Stimulated activated CD8-positive, alpha-beta memory T cell treated with anti-CD3 and anti-CD28 coated beads, Interleukin-15, amount 100 ng/mL, for 48 hours (primary cell): ENCODE data around the gene GRAMD4.

Source experiments
- DNase-seq, 2 donors: peaks; one replicate each; pipeline ENCODE4 v3.0.0-alpha.2; 2020; ENCODE audit warnings: low read depth in 2 of 2

GRAMD4 gene, protein sequence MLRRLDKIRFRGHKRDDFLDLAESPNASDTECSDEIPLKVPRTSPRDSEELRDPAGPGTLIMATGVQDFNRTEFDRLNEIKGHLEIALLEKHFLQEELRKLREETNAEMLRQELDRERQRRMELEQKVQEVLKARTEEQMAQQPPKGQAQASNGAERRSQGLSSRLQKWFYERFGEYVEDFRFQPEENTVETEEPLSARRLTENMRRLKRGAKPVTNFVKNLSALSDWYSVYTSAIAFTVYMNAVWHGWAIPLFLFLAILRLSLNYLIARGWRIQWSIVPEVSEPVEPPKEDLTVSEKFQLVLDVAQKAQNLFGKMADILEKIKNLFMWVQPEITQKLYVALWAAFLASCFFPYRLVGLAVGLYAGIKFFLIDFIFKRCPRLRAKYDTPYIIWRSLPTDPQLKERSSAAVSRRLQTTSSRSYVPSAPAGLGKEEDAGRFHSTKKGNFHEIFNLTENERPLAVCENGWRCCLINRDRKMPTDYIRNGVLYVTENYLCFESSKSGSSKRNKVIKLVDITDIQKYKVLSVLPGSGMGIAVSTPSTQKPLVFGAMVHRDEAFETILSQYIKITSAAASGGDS

DNA sequence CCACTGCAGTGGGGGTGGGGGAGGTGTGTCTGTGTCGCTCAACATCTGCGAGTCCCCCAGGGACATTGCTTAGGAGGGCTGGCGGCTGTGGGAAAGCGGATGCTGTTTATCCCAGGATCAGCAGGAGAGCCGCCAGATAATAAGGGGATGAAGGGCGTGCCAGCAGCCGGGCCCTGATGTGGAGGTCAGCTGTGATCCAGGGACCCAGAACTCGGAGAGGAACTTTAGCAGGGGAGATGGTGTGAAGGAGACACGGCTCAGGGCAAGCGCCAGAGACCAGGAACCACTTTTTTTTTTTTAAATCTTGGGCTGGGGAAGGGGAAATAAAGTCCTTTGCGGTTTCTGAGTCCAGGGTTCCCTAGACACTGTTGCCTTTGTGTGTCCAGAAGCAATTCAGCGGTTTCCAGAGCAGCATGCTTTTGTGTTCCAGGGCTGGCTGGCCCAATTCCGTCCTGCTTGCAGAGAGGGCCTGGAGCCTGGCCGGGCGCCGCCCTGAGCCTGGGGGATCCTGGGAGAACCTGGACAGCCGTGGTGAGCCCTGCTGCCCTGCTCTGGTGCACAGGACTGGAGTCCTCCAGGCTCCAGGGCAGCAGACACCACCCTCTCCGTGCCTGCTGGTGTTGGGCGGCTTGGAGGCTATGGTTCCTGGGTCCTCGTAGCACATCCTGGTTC, at the start of gene GRAMD4:
Gene GRAMD4, plus strand, starts transcription at position 557 of the 672 bp plus-strand sequence. CDS start 6,414 bp downstream, outside the sequence.
- no peak for DNase-seq

DNA sequence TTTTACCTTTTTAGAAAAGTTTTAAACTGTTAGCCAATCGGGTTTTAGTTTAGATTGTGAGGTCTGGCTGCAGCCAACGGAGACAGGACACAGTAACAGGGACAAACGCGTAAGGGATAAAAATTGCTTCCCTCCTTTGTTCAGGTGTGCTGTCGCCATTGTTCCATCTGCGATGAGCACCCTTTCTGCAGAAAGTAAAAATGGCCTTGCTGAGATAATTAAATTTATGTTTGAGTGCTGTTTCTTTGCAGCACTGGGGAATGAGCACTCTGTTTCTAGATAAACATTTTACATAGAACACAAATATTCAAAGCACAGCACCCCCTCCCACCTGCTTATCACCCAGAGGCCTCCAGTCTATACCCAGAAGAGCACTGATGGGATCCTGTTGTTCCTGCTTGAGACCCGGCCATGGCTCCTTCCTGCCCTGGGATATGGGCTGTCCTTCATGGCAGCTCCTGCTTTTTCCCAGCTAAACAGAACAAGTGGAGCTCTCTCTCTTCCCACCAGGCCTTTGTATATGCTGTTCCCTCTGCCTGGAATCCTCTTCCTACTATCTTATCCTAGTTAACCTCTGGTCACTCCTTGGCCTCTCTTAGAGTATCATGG, 48.4 kb upstream of the GRAMD4 start:
- DNase-seq: no peak

DNA sequence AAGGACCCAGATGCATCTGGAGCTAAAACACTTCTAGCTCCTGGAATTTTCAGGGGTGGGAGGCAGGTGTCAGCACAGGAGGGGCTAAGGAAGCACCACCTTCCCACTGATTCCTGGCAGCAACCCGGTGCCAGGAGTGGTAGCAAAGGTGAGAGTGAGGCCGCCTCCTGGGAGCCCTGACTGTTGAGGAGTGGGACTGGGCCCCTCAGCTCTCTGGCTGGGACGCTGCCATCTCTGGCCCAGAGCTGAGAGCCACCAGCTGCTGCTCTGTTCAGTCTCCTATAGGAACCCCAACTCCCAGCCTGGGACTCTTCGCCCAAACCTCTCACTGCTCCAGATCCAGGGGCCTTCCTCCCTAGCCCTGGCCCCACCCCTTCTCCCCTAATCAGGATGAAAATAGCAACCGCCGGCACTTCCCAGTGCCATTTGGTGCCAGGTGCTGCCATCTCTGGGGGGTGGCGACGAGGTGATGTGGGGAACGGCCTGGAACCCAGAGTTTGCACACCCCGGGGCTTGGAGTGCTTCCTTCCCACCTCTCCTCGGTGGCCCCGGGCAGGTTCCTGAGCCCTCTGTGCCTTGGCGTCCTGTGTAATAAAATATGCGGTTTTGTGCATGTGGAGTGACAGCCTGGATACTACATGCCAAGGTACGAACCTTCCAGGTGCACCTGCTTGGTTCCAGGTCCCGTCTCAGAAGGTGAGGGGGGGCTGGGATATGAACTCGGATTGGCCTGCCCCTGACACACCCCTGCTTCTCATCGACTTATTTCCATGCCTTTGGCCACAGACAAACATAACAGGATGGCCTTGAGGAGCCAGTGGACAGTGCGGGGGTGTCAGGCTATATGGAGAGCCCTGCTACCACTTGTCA, 47.0 kb upstream of the GRAMD4 start:
- DNase-seq: no peak

DNA sequence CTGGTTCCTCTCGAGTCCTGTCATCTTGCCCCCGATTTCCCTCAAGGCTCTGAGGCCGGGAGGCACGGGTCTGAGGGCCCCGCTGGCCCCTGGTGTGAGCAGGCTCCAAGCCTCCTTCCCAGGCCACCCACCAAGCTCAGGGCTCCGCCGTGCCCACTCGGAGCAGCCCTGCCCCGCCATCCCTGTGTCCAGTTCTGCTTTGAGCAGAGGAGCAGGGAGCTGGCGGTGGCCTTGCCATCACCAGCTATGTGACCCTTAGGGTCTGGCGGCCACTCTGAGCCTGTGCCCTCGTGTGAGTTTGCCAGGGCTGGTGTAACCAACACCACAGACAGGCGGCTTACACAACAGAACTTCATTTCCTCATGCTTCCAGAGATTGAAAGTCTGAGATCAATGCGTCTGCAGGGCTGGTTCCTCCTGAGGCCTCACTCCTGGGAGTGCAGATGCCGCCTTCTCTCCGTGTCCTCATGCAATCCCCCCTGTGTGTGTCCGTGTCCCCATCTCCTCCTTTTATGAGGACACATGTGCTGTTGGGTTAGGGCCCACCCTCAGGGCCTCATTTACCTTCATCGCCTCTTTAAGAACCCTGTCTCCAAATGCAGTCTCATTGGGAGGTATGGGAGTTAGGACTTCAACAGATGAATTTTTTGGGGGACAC, 46.3 kb upstream of the GRAMD4 start:
- DNase-seq: no peak

DNA sequence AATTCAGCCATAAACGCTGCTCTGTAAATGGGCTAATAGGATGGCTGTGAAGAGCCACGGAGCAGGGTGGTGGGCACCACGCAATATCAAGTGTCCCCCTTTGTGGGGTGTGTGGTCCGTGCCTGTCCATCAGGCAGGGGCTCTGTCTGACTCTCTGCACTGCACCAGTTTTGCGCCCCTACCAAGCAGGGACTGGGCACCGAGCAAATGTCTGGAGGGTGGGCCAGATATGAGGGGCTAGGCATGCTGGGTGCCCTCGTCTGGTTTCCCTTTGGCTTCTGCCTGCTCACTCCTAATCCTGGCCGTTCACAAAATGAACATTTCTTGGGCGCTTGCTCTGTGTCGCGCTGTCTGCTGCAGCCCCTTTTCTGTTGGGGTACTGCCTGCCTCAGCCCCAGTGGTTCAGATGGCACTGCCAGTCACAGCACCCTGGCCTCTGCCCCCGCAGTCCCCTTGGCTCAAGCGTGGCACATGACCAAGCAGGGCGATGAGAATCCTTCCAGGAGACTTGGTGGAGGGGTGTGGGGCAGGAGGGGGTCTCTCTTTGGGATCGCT, 45.7 kb upstream of the GRAMD4 start:
- no peak for DNase-seq

DNA sequence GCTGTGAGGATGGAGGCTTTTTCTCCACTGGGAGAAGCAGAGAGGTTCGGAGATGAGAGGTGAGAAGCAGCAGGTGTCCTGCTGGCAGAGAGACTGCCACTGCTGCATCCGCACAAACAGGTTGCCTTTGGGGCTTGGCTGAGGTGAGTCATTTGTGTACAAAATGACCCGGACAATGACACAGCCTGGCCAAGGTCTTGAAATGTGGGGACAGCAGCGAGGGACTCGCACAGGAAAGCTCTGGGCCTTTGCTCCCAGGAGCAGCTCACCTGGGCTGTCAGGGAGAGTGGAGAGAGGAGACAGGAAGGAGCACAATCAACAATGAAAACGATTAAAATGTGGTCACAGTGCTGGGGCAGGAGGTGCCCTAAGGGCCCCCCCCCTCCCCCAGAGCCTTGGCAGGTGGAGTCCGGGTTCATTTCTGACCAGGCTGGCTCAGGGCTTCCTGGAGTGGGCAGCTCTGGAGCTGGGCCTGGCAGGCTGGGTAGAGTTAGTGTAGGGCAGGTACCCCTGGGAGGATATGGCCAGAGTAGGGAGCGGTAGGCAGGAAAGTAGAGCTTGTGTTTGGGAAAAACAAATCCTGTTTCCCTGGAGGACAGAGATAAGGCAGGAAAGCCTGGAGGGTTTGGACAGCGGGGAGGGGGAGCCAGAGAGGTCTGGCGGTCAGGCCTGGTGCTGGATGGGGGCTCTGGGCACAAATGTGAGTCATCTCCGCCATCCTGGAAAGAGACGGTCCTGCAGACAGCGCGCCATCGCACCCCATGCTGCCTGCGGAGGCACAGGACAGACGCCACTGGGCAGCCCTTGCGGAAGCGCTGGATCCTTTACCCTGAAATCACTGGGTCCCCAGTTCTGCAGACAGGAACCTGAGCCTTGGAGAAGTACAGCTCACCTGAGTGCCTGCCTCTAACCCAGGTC, 44.9 kb upstream of the GRAMD4 start:
- DNase-seq: no peak

DNA sequence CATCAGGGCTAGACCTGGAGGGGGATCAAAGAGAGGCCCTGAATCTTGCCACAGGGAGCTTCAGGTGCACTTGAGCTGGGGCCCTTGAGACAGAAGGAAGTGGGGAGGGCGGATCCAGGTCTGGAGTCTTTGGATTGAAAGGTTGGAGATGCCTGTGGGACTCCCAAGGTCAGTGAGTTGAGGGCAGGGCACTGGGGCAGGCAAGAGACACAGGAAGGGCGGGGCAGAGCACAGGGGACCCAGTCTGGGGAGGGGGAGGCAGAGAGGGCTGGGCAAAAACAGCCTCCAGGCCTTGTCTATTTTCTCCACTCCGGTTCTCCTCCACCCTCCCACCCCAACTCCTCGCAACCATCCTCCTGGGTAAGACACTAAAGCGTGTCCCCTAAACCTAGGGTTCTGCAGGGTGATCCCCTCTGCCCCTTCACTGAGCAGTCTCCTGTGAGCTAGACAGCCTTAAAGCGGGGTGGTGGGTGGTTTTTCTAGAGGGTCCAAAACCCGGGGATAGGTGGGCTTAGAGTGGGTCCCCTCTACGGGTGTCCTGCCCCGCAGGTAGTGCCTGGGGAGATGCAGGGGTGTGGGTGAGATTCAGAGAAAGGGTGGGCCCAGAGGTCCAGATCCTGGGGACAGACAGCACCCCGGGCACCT, 44.2 kb upstream of the GRAMD4 start:
- no peak for DNase-seq

DNA sequence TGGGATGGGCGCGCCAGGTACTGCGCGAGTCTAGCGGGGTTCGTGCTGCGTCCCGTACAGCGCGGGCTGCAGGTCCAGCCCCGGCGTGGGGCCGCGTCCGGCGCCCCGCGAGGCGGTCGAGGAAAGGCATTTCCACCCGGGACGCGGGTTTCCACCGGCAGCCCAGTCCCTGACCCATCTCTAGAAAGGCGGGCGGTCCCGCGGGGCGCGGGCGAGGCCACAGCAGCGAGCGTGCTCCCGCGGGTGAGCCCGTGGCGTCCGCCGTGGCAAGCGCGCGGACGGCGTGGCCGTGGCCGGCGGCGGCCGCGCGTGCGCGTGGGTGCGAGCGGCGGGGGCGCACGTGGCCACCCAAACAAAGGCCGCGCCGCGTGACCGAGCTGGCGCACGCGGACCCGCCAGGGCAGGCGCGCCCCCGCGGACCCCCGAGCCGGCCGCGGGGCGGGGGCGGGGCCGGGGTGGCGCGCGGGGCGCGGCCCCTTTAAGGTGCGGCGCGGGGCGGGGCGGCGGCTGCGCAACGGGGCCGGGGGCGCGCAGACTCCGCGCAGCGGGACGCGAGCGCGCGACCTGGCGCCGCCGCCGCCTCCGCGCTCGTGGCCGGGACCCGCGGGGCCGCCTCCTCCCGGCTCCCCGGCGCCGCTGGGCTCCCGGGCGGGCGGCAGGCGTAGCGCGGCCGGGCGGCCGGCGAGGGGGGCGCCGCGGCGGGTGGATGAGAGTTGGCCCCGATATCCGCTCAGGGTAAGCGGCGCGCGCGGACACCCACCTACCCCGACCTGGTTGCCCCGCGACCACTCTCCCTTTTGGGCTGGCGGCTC, 43.4 kb upstream of the GRAMD4 start:
- DNase-seq: peak; percentile 44 to 51

DNA sequence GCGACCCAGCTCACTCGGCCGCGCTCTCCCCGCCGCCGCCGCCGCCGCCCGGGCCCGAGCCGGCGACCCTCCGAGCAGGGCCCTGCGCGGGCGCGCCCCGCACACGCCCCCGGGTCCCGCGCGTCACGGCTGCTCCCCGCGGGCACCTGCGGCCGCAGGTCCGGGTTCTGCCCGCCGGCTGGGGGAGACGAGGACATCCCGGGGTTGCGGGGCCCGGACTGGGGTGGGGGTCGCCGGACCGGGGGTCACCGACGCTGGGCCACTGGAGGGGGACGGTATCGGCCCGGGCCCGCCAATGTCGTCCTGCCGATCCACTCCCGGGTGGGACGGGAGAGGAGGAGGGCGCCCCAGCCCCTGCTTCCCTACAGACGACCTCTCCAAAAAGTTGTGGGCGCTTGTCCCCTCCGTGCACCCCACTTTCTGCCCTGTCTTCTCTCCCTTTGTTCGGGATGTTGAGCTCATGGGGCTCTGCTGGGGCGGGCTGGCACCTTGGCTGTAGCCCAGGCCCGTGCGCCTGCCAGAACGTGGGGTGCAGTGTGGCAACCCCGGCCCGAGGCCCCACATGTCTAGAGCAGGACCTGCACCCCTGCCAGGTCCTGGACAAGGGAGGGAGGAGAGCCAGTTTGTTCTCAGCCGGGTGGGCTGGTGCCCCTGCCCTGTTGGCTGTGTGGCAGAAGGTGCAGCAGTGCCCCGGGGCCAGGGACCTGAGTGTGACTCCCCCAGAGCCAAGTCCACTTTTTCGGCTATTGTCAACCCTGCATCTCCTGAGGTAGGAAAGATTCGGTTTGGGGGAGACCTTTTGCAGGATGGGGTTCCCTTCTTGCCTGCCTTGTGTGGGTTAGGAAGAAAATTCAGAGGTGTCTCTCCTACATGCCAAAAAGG, 42.6 kb upstream of the GRAMD4 start:
- no peak for DNase-seq

DNA sequence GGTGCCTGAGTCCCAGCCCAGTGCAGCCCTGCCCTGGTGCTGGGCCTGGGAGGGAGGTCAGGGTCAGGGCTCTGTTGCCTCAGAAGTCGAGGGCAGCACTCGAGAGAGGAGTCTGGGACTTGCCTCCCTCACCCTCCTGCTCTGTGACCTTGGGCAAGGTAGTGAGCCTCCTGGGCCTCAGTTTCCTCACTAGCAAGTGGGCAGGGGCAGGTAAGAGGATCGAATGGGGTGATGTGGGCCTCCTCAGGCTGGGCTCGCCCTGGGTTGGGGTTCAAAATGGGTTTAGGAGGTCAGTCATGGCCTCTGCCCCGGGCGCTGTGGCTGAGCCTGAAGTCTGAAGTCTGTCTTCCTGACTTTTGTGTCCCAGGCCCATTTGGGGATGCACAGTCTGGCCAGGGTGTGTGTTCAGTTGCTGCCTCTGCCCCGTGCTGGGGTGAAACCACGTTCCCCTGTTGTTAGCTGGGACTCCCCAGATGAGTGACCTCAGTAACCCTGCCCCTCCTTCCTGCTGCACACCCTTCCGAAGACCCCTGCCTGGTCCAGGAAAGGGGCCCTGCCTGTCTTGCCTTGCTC, 41.8 kb upstream of the GRAMD4 start:
- DNase-seq: no peak

DNA sequence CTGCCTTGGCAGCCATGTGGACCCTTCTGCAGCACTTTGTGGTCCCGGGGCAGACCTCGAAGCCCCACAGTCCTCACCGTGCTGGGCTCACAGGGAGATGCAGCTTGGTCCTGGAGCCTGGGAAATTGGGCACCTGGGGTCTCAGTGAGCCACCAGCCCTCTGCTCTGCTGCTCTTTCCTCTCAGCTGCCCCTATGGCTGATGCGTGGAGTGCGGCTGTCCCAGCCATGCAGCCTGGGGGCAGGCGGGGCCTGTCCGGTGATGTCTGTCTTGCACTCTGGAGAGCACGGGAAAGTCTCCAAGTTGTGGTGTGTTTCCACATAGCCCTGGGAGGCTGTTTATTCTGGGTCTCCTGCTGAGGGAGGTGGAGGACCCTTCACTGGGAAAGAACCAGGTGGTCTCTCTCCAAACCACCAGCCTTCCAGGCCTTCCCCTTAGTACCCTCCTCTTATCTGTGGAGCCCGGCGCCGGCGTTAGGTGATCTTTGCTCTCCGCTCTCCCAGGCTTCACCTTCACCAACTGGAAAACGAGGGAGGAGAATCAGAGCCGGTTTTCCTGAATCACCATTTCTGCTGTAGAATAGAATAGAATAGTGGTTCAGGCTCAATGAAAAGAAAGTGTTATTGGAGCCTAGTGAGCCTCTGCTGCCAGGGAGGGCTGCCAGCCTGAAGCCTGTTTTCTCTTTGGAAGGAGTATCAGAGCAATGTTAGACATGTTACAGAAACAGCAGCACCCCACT, 41.2 kb upstream of the GRAMD4 start:
- no peak for DNase-seq

DNA sequence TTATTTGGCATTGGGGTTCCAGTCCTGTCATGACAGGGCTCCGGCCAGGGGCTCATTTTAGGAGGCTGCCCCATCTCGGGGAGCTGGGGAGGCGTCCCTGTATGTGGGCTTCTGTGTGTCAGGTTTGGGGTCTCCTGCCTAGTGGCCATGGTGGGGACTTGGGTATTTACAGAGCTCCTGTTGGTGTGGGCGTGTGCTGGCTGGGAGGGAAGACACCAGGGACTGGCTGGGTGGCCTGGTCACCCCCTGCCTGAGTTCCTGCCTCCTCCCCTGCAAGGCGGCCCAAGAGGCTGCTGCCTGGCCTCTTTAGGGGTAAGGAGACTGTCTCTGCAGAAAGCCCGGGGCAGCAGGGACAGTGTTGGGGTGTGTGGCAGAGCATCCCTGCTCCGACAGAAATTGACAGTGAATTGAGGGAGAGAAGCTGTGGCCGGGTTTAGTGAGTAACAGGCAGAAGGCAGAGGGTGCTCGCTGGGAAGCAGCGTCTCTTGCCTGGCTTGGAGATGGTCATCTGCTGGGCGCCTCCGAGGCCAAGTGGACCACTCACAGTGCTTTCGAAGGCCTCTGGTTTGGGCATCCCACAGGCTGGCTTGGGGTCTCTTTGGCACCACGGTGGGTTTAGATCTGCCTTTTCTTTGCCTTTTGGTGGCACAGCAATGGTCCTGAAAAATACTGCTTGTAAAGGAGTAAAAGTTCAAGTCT, 40.3 kb upstream of the GRAMD4 start:
- DNase-seq: no peak

DNA sequence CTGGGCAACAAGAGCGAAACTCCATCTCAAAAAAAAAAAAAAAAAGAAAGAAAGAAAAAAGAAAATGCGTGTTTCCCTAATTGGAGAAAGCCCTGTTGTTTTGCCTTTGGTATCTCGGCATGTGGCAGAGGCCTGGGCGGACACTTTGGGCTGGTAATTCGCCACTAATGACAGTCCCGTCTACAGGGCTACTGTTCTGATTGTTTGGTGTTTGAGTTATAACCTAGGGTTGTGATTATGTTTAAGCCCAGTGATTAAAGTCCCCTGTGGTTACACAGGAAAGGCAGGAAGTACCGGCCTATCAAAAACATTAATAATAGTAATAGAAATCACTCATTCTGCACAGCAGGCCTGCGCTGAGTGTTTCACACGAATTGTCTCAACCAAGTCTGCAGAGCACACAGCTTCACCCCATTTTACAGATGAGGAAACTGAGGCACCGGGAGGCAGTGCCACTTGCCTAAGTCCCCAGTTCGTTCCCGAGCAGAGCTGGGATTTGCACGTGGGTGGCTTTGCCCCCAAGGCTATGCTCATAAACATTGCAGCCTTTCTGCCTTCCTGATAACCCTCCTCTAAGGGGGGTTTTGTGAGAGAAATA, 39.1 kb upstream of the GRAMD4 start:
- DNase-seq: no peak

DNA sequence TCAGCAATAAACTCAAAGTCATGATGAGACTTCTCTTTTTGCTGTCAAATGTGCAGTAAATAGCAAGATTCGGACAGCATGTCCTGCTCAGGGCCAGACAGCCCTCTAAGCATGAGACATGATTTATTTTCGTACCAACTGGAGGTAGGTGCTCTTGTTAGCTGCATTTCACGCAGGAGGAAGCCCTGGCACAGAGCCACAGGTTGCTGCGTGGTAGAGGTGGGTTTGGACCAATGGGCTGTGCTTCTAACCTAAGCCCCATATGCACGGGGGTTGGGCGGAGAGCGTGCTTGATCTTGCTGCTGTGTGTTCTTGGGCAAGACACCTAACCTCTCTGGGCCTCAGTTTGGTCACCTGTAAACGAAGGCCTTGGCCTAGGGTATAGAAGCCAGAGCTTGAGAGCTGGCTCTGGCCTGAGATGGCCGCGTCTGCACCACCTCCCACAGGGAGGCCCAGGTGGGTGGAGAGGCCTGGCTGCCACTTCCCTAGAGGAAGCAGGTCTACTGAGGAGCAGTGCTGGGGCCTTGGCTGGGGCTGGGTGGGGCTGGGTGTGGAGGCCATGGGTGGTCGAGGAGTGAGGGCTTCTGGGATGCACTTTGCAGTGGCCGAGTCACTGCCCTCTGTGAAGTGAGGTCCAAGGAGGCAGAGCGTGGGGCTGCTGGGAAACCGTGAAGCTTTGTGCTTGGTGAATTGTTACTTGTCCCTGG, 38.5 kb upstream of the GRAMD4 start:
- no peak for DNase-seq
